PFSK-1 (cell line): ENCODE measurements around the gene DLGAP1.

Experiments used
- SIN3A ChIP-seq: IDR thresholded peaks from 2 replicates; pipeline ENCODE4 v1.6.1; 2012; ENCODE audit warnings: mild to moderate bottlenecking, low read length, moderate library complexity, borderline replicate concordance; ENCODE audit not compliant: insufficient read depth
- TAF1 ChIP-seq: IDR thresholded peaks from 2 replicates; pipeline ENCODE4 v1.6.1; 2012; ENCODE audit warnings: low read length, control low read depth, borderline replicate concordance; ENCODE audit not compliant: insufficient read depth
- TF ChIP-seq, protein P1 (sequence below), 2 experiments: IDR thresholded peaks; 2 replicates each; pipeline versions ENCODE4 v1.6.1 to v1.8.0; 2011 to 2012; ENCODE audit warnings: low read depth in 2 of 2, low read length in 2 of 2, control low read depth in 1 of 2, inconsistent platforms in 1 of 2, mild to moderate bottlenecking in 1 of 2, moderate library complexity in 1 of 2; ENCODE audit not compliant: insufficient read depth in 1 of 2

DNA sequence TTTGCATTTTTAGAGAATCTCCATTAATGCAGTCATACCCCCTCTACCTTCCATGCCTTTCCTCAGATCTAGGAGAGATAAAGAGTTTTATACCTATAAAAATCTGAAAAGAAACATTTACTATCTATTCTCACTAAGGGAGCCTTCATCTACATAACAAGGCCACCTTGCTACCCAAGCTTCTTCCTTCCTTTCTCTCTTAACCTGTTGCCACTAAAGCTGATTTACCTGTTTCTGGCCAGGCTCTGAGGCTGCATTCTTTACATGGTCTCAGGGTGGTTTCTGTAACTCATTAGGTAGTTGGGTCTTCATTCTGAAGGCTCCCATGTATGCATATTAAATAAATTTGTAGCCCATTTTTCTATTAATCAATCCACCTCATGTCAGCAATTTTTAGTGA is 391.6 kb downstream of the DLGAP1 start:
- TF ChIP-seq TAF1: no peak
- TF ChIP-seq, protein P1, sequence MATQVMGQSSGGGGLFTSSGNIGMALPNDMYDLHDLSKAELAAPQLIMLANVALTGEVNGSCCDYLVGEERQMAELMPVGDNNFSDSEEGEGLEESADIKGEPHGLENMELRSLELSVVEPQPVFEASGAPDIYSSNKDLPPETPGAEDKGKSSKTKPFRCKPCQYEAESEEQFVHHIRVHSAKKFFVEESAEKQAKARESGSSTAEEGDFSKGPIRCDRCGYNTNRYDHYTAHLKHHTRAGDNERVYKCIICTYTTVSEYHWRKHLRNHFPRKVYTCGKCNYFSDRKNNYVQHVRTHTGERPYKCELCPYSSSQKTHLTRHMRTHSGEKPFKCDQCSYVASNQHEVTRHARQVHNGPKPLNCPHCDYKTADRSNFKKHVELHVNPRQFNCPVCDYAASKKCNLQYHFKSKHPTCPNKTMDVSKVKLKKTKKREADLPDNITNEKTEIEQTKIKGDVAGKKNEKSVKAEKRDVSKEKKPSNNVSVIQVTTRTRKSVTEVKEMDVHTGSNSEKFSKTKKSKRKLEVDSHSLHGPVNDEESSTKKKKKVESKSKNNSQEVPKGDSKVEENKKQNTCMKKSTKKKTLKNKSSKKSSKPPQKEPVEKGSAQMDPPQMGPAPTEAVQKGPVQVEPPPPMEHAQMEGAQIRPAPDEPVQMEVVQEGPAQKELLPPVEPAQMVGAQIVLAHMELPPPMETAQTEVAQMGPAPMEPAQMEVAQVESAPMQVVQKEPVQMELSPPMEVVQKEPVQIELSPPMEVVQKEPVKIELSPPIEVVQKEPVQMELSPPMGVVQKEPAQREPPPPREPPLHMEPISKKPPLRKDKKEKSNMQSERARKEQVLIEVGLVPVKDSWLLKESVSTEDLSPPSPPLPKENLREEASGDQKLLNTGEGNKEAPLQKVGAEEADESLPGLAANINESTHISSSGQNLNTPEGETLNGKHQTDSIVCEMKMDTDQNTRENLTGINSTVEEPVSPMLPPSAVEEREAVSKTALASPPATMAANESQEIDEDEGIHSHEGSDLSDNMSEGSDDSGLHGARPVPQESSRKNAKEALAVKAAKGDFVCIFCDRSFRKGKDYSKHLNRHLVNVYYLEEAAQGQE (IDR thresholded peaks at IDR 0.05; ENCODE audit: insufficient read depth in 1 of 2, low read depth in 2 of 2, low read length in 2 of 2): no peak
- no peak for TF ChIP-seq SIN3A
